Ectodermal cell (in vitro differentiated cells): ENCODE measurements around the gene ALOXE3.

ENCODE experiments used
- H3K27ac ChIP-seq: 2 replicates; pipeline ENCODE4 v1.7.0; 2013; ENCODE audit warnings: mild to moderate bottlenecking, low read depth, low read length; ENCODE audit not compliant: insufficient read depth, poor library complexity, severe bottlenecking
- H3K27me3 ChIP-seq: 2 replicates; pipeline ENCODE4 v1.7.0; 2013; ENCODE audit warnings: mild to moderate bottlenecking, low read length; ENCODE audit not compliant: insufficient read depth, control insufficient read depth, poor library complexity, severe bottlenecking
- H3K36me3 ChIP-seq: one replicate; pipeline ENCODE4 v1.7.0; 2013; ENCODE audit warnings: low read length; ENCODE audit not compliant: control insufficient read depth, insufficient read depth
- H3K4me1 ChIP-seq: one replicate; pipeline ENCODE4 v1.7.0; 2013; ENCODE audit warnings: low read length; ENCODE audit not compliant: control insufficient read depth, insufficient read depth
- H3K4me3 ChIP-seq: 2 replicates; pipeline ENCODE4 v1.7.0; 2013; ENCODE audit warnings: low read depth, low read length, control low read depth; ENCODE audit not compliant: insufficient read depth
- H3K9me3 ChIP-seq: 2 replicates; pipeline ENCODE4 v1.7.0; 2013; ENCODE audit warnings: mild to moderate bottlenecking, low read length, moderate library complexity; ENCODE audit not compliant: control insufficient read depth
- WGBS, 2 experiments: methylation state at CpG; one replicate each; pipeline ENCODE4 v1.1.7; 2013; ENCODE audit warnings: missing lambda C conversion rate in 2 of 2; 5-methylcytosine and 5-hydroxymethylcytosine counted together

ALOXE3 gene

GRCh38 chr17:8147805-8148404 is 29.6 kb upstream of the ALOXE3 start:
- H3K4me3 ChIP-seq: no peak overlapping the region
- H3K36me3 ChIP-seq: peaks cover 37% of the 10 kb centered on the region
- H3K27me3 ChIP-seq: no peaks in the 10 kb centered on the region
- peaks cover 6% of the 10 kb centered on the region for H3K4me1 ChIP-seq
- no peak overlapping the region for H3K27ac ChIP-seq
- 91 to 93% methylated on average over 13 of the region's 13 CpGs for WGBS, 2 experiments
- H3K9me3 ChIP-seq: no peaks in the 10 kb centered on the region

GRCh38 chr17:8147141-8147804 is 29.0 kb upstream of the ALOXE3 start:
- Histone ChIP-seq H3K36me3 (peaks cover 37% of the 10 kb centered on the region), H3K9me3 (no peaks in the 10 kb centered on the region)

GRCh38 chr17:8146381-8147140 is 28.2 kb upstream of the ALOXE3 start:
- WGBS, 2 experiments: 94% methylated on average over 14 of the region's 14 CpGs
- no peaks in the 10 kb centered on the region for H3K27me3 ChIP-seq
- no peak overlapping the region for H3K27ac ChIP-seq
- no peaks in the 10 kb centered on the region for H3K9me3 ChIP-seq
- peaks cover 37% of the 10 kb centered on the region for H3K36me3 ChIP-seq
- H3K4me3 ChIP-seq: no peak overlapping the region
- no peaks in the 10 kb centered on the region for H3K4me1 ChIP-seq

More at GRCh38 chr17:8147141-8147804, 29.0 kb upstream of the ALOXE3 start:
- WGBS, 2 experiments: 90 to 95% methylated on average over 25 to 26 of the region's 26 CpGs
- H3K27ac ChIP-seq: no peak overlapping the region
- H3K27me3 ChIP-seq: no peaks in the 10 kb centered on the region
- H3K4me3 ChIP-seq: no peak overlapping the region
- H3K4me1 ChIP-seq: no peaks in the 10 kb centered on the region

- no peaks in the 10 kb centered on the region for H3K27me3 ChIP-seq
- no peaks in the 10 kb centered on the region for H3K9me3 ChIP-seq
- 94% methylated on average over 12 of the region's 12 CpGs for WGBS, 2 experiments
- no peak overlapping the region for H3K27ac ChIP-seq
- H3K4me1 ChIP-seq: no peaks in the 10 kb centered on the region
- peaks cover 37% of the 10 kb centered on the region for H3K36me3 ChIP-seq
- H3K4me3 ChIP-seq: no peak overlapping the region
Measured at GRCh38 chr17:8145811-8146210, 27.5 kb upstream of the ALOXE3 start.

GRCh38 chr17:8144401-8145231 is 26.3 kb upstream of the ALOXE3 start:
- Histone ChIP-seq H3K4me1 (no peaks in the 10 kb centered on the region), H3K4me3 (no peak overlapping the region), H3K9me3 (no peaks in the 10 kb centered on the region), H3K27ac (no peak overlapping the region), H3K27me3 (no peaks in the 10 kb centered on the region), H3K36me3 (peaks cover 34% of the 10 kb centered on the region)
- WGBS, 2 experiments: 93 to 95% methylated on average over 15 of the region's 15 CpGs

GRCh38 chr17:8143581-8144400 is 25.5 kb upstream of the ALOXE3 start:
- no peak overlapping the region for H3K4me3 ChIP-seq
- H3K36me3 ChIP-seq: peaks cover 28% of the 10 kb centered on the region
- H3K4me1 ChIP-seq: no peaks in the 10 kb centered on the region
- H3K27me3 ChIP-seq: no peaks in the 10 kb centered on the region
- 93 to 96% methylated on average over 22 of the region's 22 CpGs for whole genome bisulfite sequencing, 2 experiments
- no peak overlapping the region for H3K27ac ChIP-seq
- no peaks in the 10 kb centered on the region for H3K9me3 ChIP-seq

- H3K4me1 ChIP-seq: no peaks in the 10 kb centered on the region
- H3K36me3 ChIP-seq: peaks cover 25% of the 10 kb centered on the region
- peaks cover 3% of the 10 kb centered on the region for H3K27me3 ChIP-seq
- WGBS, 2 experiments: 92 to 95% methylated on average over 14 of the region's 15 CpGs
- H3K27ac ChIP-seq: no peak overlapping the region
- no peak overlapping the region for H3K4me3 ChIP-seq
- no peaks in the 10 kb centered on the region for H3K9me3 ChIP-seq
Measured at GRCh38 chr17:8142887-8143580, 24.7 kb upstream of the ALOXE3 start.

GRCh38 chr17:8142158-8142886 is 24.0 kb upstream of the ALOXE3 start:
- Histone ChIP-seq H3K27me3 (peaks cover 10% of the 10 kb centered on the region), H3K4me1 (peaks cover 4% of the 10 kb centered on the region), H3K9me3 (no peaks in the 10 kb centered on the region), H3K4me3 (no peak overlapping the region), H3K27ac (no peak overlapping the region), H3K36me3 (peaks cover 18% of the 10 kb centered on the region)
- WGBS, 2 experiments: 93 to 96% methylated on average over 23 of the region's 23 CpGs
